PC-3 (cell line): Measurements from ENCODE around the gene MLN.

ENCODE experiments used
- EZH2 ChIP-seq: fragments of 300-600 bp; sonication (generic); IDR thresholded peaks from one replicate; pipeline ENCODE4 v1.6.1; 2017; ENCODE audit warnings: antibody characterized with exemption, mild to moderate bottlenecking, low read length; ENCODE audit not compliant: unreplicated experiment
- EZH2phosphoT487 ChIP-seq: fragments of 300-600 bp; sonication (generic); IDR thresholded peaks from 2 replicates; pipeline ENCODE4 v1.6.1; 2018; ENCODE audit warnings: mild to moderate bottlenecking, antibody characterized with exemption, low read length, borderline replicate concordance
- TF ChIP-seq, protein P1 (sequence below): fragments of 300-600 bp; sonication (generic); conservative IDR thresholded peaks from 2 replicates; pipeline ENCODE4 v1.5.1; 2017; ENCODE audit warnings: antibody characterized with exemption, low read depth, mild to moderate bottlenecking, low read length

GRCh38 chr6:33838983-33839382 is 35.2 kb upstream of the MLN start:
- TF ChIP-seq, protein P1, sequence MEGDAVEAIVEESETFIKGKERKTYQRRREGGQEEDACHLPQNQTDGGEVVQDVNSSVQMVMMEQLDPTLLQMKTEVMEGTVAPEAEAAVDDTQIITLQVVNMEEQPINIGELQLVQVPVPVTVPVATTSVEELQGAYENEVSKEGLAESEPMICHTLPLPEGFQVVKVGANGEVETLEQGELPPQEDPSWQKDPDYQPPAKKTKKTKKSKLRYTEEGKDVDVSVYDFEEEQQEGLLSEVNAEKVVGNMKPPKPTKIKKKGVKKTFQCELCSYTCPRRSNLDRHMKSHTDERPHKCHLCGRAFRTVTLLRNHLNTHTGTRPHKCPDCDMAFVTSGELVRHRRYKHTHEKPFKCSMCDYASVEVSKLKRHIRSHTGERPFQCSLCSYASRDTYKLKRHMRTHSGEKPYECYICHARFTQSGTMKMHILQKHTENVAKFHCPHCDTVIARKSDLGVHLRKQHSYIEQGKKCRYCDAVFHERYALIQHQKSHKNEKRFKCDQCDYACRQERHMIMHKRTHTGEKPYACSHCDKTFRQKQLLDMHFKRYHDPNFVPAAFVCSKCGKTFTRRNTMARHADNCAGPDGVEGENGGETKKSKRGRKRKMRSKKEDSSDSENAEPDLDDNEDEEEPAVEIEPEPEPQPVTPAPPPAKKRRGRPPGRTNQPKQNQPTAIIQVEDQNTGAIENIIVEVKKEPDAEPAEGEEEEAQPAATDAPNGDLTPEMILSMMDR, result no peak
- TF ChIP-seq EZH2 (no peak), EZH2phosphoT487 (no peak)
